T-helper 17 cell (primary cell): ENCODE results near the gene GADD45B. TPM values are rescaled to one million over a fixed set of nuclear protein-coding genes. Genes with fewer than 3 reads are reported as not detected.
"Not testable (repeated sequence)": the region's sequence is repeated elsewhere in the genome, so short reads cannot be mapped to it uniquely, and the experiment has no call there.

Experiments
- ATAC-seq: fragments of 150-1000 bp; cut with Tn5 transposase; 2 replicates; pipeline ENCODE4 v1.10.0; 2021; ENCODE audit warnings: mild to moderate bottlenecking, moderate library complexity
- DNase-seq, 3 donors: peaks; one replicate each; pipeline versions ENCODE4 v3.0.0 to v3.0.0-alpha.2; 2020 to 2021
- H3K9me3 ChIP-seq: one replicate; pipeline ENCODE4 v1.7.0; 2013; ENCODE audit warnings: low read length, mild to moderate bottlenecking; ENCODE audit not compliant: control insufficient read depth, poor library complexity, severe bottlenecking
- H3K27ac Mint-ChIP-seq: one replicate; pipeline ENCODE4 v1.8.0; 2022; ENCODE audit warnings: mild to moderate bottlenecking, moderate library complexity, mixed read lengths
- H3K27me3 Mint-ChIP-seq: one replicate; pipeline ENCODE4 v1.8.0; 2022; ENCODE audit warnings: mixed read lengths
- H3K36me3 Mint-ChIP-seq: one replicate; pipeline ENCODE4 v1.8.0; 2022; ENCODE audit warnings: low read depth, mixed read lengths
- H3K4me1 Mint-ChIP-seq: one replicate; pipeline ENCODE4 v1.8.0; 2022; ENCODE audit warnings: mild to moderate bottlenecking, mixed read lengths
- H3K4me3 Mint-ChIP-seq: one replicate; pipeline ENCODE4 v1.8.0; 2022; ENCODE audit warnings: mild to moderate bottlenecking, moderate library complexity, mixed read lengths
- total RNA-seq, 4 donors: library from RNA in 2 of 4; stranded (reverse) in 2 of 4; gene quantifications; one replicate each; pipeline ENCODE4 v1.2.3 and lab custom pipeline; 2022 to 2026

The GADD45B gene
- total RNA-seq, 2 donors from 2014 or later = 120 to 135 TPM

- no peaks in the 10 kb centered on the region for H3K36me3 Mint-ChIP-seq
- DNase-seq = no peak
These were observed 11.5 kb upstream of the GADD45B start for GRCh38 chr19:2464389-2464788.

GRCh38 chr19:2468596-2468995, 7.3 kb upstream of the GADD45B start:
- Mint-ChIP-seq H3K4me3 (no peak overlapping the region), H3K27ac (no peak overlapping the region), H3K36me3 (no peaks in the 10 kb centered on the region), H3K4me1 (no peaks in the 10 kb centered on the region), H3K27me3 (no peaks in the 10 kb centered on the region)
- ATAC-seq = no peak
- no peaks in the 10 kb centered on the region for H3K9me3 ChIP-seq
- DNase-seq = no peak

More at GRCh38 chr19:2464389-2464788, 11.5 kb upstream of the GADD45B start:
- no peaks in the 10 kb centered on the region for H3K9me3 ChIP-seq
- no peak for ATAC-seq
- no peak overlapping the region for H3K4me3 Mint-ChIP-seq
- H3K27me3 Mint-ChIP-seq = no peaks in the 10 kb centered on the region
- peaks cover 9% of the 10 kb centered on the region for H3K4me1 Mint-ChIP-seq
- H3K27ac Mint-ChIP-seq = no peak overlapping the region

- no peaks in the 10 kb centered on the region for H3K9me3 ChIP-seq
- no peaks in the 10 kb centered on the region for H3K4me1 Mint-ChIP-seq
- no peaks in the 10 kb centered on the region for H3K27me3 Mint-ChIP-seq
- H3K4me3 Mint-ChIP-seq = no peak overlapping the region
- no peaks in the 10 kb centered on the region for H3K36me3 Mint-ChIP-seq
- DNase-seq (no peak), ATAC-seq (no peak)
- no peak overlapping the region for H3K27ac Mint-ChIP-seq
These were observed 6.6 kb upstream of the GADD45B start for GRCh38 chr19:2469102-2469914.

- H3K36me3 Mint-ChIP-seq, H3K27me3 Mint-ChIP-seq, H3K4me1 Mint-ChIP-seq, H3K4me3 Mint-ChIP-seq, H3K27ac Mint-ChIP-seq, H3K9me3 ChIP-seq, DNase-seq, ATAC-seq: not testable (repeated sequence)
These were observed 6.1 kb upstream of the GADD45B start for GRCh38 chr19:2469915-2470200.

GRCh38 chr19:2474232-2475017, 1.5 kb upstream of the GADD45B start:
- peaks cover 5% of the 10 kb centered on the region for H3K36me3 Mint-ChIP-seq
- H3K9me3 ChIP-seq = no peaks in the 10 kb centered on the region
- H3K4me1 Mint-ChIP-seq = peaks cover 25% of the 10 kb centered on the region
- ATAC-seq (peak; percentile 49), DNase-seq (peak; percentile 79 to 85 (median 83))
- no peaks in the 10 kb centered on the region for H3K27me3 Mint-ChIP-seq
- H3K27ac Mint-ChIP-seq = peak overlapping the region; percentile 95
- H3K4me3 Mint-ChIP-seq = peak overlapping the region; percentile 96

GRCh38 chr19:2475018-2475701, 767 bp upstream of the GADD45B start:
- Mint-ChIP-seq H3K36me3 (peaks cover 5% of the 10 kb centered on the region), H3K27me3 (no peaks in the 10 kb centered on the region), H3K4me1 (peaks cover 29% of the 10 kb centered on the region), H3K4me3 (peak overlapping the region; percentile 96), H3K27ac (peak overlapping the region; percentile 95)
- peak; percentile 14 for ATAC-seq
- peak; percentile 32 to 45 (median 37) for DNase-seq
- H3K9me3 ChIP-seq = no peaks in the 10 kb centered on the region

- no peak for ATAC-seq
- Mint-ChIP-seq H3K36me3 (peaks cover 5% of the 10 kb centered on the region), H3K4me3 (peak overlapping the region; percentile 96), H3K27ac (peak overlapping the region; percentile 95), H3K27me3 (no peaks in the 10 kb centered on the region), H3K4me1 (peaks cover 29% of the 10 kb centered on the region)
- DNase-seq = peak; percentile 35 to 45 (median 44)
- H3K9me3 ChIP-seq = no peaks in the 10 kb centered on the region
These were observed 669 bp downstream of the GADD45B start for GRCh38 chr19:2476451-2477140.

- H3K27ac Mint-ChIP-seq = peak overlapping the region; percentile 95
- DNase-seq (no peak), ATAC-seq (no peak)
- H3K27me3 Mint-ChIP-seq = no peaks in the 10 kb centered on the region
- H3K9me3 ChIP-seq = no peaks in the 10 kb centered on the region
- peaks cover 29% of the 10 kb centered on the region for H3K4me1 Mint-ChIP-seq
- H3K4me3 Mint-ChIP-seq = peak overlapping the region; percentile 96
- peaks cover 6% of the 10 kb centered on the region for H3K36me3 Mint-ChIP-seq
These were observed 1.3 kb downstream of the GADD45B start for GRCh38 chr19:2477141-2477710.

- DNase-seq = no peak
- peaks cover 29% of the 10 kb centered on the region for H3K4me1 Mint-ChIP-seq
- H3K36me3 Mint-ChIP-seq = peaks cover 9% of the 10 kb centered on the region
- ATAC-seq = no peak
- no peaks in the 10 kb centered on the region for H3K9me3 ChIP-seq
- H3K4me3 Mint-ChIP-seq = peak overlapping the region; percentile 96
- no peaks in the 10 kb centered on the region for H3K27me3 Mint-ChIP-seq
- peak overlapping the region; percentile 95 for H3K27ac Mint-ChIP-seq
These were observed 1.8 kb downstream of the GADD45B start for GRCh38 chr19:2477732-2478191.

GRCh38 chr19:2478278-2478755, 2.4 kb downstream of the GADD45B start:
- Mint-ChIP-seq H3K27ac (peak overlapping the region; percentile 95), H3K27me3 (no peaks in the 10 kb centered on the region), H3K4me3 (peak overlapping the region; percentile 96), H3K36me3 (peaks cover 9% of the 10 kb centered on the region), H3K4me1 (peaks cover 29% of the 10 kb centered on the region)
- H3K9me3 ChIP-seq = no peaks in the 10 kb centered on the region
- DNase-seq = peak; percentile 33 to 48 (median 40)
- ATAC-seq = peak; percentile 13

- peak; percentile 37 for ATAC-seq
- peak overlapping the region; percentile 95 for H3K27ac Mint-ChIP-seq
These were observed 3.0 kb downstream of the GADD45B start for GRCh38 chr19:2478756-2479555.

More at GRCh38 chr19:2478756-2479555, 3.0 kb downstream of the GADD45B start:
- Mint-ChIP-seq H3K36me3 (peaks cover 9% of the 10 kb centered on the region), H3K27me3 (no peaks in the 10 kb centered on the region), H3K4me1 (peaks cover 29% of the 10 kb centered on the region), H3K4me3 (peak overlapping the region; percentile 96)
- peak; percentile 56 to 74 (median 65) for DNase-seq
- H3K9me3 ChIP-seq = no peaks in the 10 kb centered on the region
